Keratinocyte (primary cell): ENCODE measurements around the gene P4HA1. TPM values are rescaled to one million over a fixed set of nuclear protein-coding genes. Genes with fewer than 3 reads are reported as not detected.

Source experiments
- DNase-seq: peaks from one replicate; pipeline ENCODE4 v3.0.0-alpha.2; 2011; ENCODE audit warnings: low read depth, missing footprints, low spot score
- FAIRE-seq: peaks from 2 replicates; lab custom pipeline; 2011; peaks lifted over from hg19 to GRCh38; lab: Jason Lieb, UNC
- H2AFZ ChIP-seq: 2 replicates; pipeline ENCODE4 v1.6.0; 2012; ENCODE audit warnings: low read length, control low read depth, inconsistent platforms; ENCODE audit not compliant: control insufficient read depth
- H3K27ac ChIP-seq: 2 replicates; pipeline ENCODE4 v1.5.1; 2011; ENCODE audit warnings: low read length; ENCODE audit not compliant: control insufficient read depth, insufficient read depth
- H3K27me3 ChIP-seq: 3 replicates; pipeline ENCODE4 v1.6.0; 2011; ENCODE audit warnings: low read length; ENCODE audit not compliant: control insufficient read depth, insufficient read depth; ENCODE audit errors: extremely low read depth
- H3K36me3 ChIP-seq, 2 experiments: 2 replicates in 1 of 2; 3 replicates in 1 of 2; pipeline ENCODE4 v1.5.1; 2011; ENCODE audit warnings: low read length in 2 of 2, mild to moderate bottlenecking in 1 of 2; ENCODE audit not compliant: control insufficient read depth in 2 of 2, insufficient read depth in 2 of 2; ENCODE audit errors: extremely low read depth in 1 of 2
- H3K4me1 ChIP-seq: 3 replicates; pipeline ENCODE4 v1.5.1; 2011; ENCODE audit warnings: low read length; ENCODE audit not compliant: control insufficient read depth, insufficient read depth; ENCODE audit errors: extremely low read depth
- H3K4me2 ChIP-seq: 3 replicates; pipeline ENCODE4 v1.6.0; 2011; ENCODE audit warnings: low read depth, low read length; ENCODE audit not compliant: control insufficient read depth, insufficient read depth; ENCODE audit errors: extremely low read depth
- H3K4me3 ChIP-seq, 3 experiments: fragments of 200-600 bp in 1 of 3; sonication (generic) in 1 of 3; 2 replicates in 2 of 3; 3 replicates in 1 of 3; pipeline ENCODE4 v1.5.1; 2011 to 2016; ENCODE audit warnings: low read length in 3 of 3, mild to moderate bottlenecking in 3 of 3, control low read depth in 2 of 3, inconsistent platforms in 1 of 3, low read depth in 1 of 3, mixed read lengths in 1 of 3, mixed run types in 1 of 3, moderate library complexity in 1 of 3; ENCODE audit not compliant: control insufficient read depth in 2 of 3, insufficient read depth in 2 of 3; ENCODE audit errors: extremely low read depth in 1 of 3
- H3K79me2 ChIP-seq: 2 replicates; pipeline ENCODE4 v1.6.0; 2012; ENCODE audit warnings: low read length; ENCODE audit not compliant: control insufficient read depth, insufficient read depth
- H3K9ac ChIP-seq: 3 replicates; pipeline ENCODE4 v1.6.0; 2011; ENCODE audit warnings: low read length; ENCODE audit not compliant: control insufficient read depth, insufficient read depth; ENCODE audit errors: extremely low read depth
- H3K9me1 ChIP-seq: 3 replicates; pipeline ENCODE4 v1.6.0; 2011; ENCODE audit warnings: low read length; ENCODE audit not compliant: control insufficient read depth, insufficient read depth; ENCODE audit errors: extremely low read depth
- H3K9me3 ChIP-seq: 2 replicates; pipeline ENCODE4 v1.5.1; 2012; ENCODE audit warnings: low read depth, low read length; ENCODE audit not compliant: control insufficient read depth
- H4K20me1 ChIP-seq: 3 replicates; pipeline ENCODE4 v1.6.0; 2011; ENCODE audit warnings: low read length; ENCODE audit not compliant: control insufficient read depth, insufficient read depth; ENCODE audit errors: extremely low read depth
- EZH2 ChIP-seq: IDR thresholded peaks from one replicate; pipeline ENCODE4 v1.6.1; 2012; ENCODE audit warnings: inconsistent platforms, mild to moderate bottlenecking, low read length, moderate library complexity
- dilution Hi-C: fragments of 300-500 bp; cut with MboI; formaldehyde crosslinking; loops from one replicate; pipeline ENCODE4 v1.7.0; 2020; ENCODE audit warnings: low sequenced_read_pairs; ENCODE audit not compliant: extremely low pct_ligation_motif_present
- polyA plus RNA-seq, 5 experiments: library from polyadenylated mRNA; depleted of rRNA in 3 of 5; stranded (reverse) in 3 of 5; stranded (forward) in 1 of 5; unstranded in 1 of 5; fragments of >200 nt; gene quantifications; 1 replicate in 1 of 5; 2 replicates in 3 of 5; 3 replicates in 1 of 5; pipeline versions ENCODE4 v1.2.1 to v1.2.3, GENCODE V29; 2011 to 2012; ENCODE audit warnings: missing spikeins in 2 of 5, low read depth in 1 of 5, low replicate concordance in 1 of 5
- TF ChIP-seq, protein P1 (sequence below), 3 experiments: IDR thresholded peaks in 1 of 3; conservative IDR thresholded peaks in 1 of 3; optimal IDR thresholded peaks in 1 of 3; 2 replicates in 2 of 3; 3 replicates in 1 of 3; pipeline versions ENCODE3 to v1.5.1; 2011; ENCODE audit warnings: low read length in 3 of 3, mild to moderate bottlenecking in 3 of 3, moderate library complexity in 2 of 3, control low read depth in 1 of 3, inconsistent platforms in 1 of 3; ENCODE audit not compliant: insufficient read depth in 2 of 3; ENCODE audit errors: extremely low read depth in 1 of 3

Gene P4HA1
- polyA plus RNA-seq, 1 donor (not counting 4 experiments of a cell fraction or from before 2014, with no cell fraction given): 67.4 TPM

DNA sequence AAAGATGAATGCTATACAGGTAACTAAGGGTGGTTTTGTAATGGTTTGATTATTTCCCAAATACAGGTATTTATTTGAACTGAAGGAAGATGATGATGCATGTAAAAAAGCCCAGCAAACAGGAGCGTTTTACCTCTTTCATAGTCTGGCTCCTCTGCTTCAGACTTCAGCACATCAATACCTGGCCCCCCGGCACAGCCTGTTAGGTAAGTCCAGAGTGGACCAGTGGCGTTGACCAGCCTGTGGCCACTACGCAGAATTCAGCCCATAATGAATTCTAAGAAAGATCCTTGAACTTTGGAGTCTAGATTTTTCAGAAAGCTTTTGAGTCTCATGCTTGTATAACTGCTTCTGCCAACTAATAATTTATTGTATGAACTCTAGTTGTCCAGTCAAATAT is 23.3 kb upstream of the P4HA1 start:
- Histone ChIP-seq H3K9me3 (no peaks in the 10 kb centered on the region), H3K9me1 (no peaks in the 10 kb centered on the region)
- dilution Hi-C loops: no loop called here

DNA sequence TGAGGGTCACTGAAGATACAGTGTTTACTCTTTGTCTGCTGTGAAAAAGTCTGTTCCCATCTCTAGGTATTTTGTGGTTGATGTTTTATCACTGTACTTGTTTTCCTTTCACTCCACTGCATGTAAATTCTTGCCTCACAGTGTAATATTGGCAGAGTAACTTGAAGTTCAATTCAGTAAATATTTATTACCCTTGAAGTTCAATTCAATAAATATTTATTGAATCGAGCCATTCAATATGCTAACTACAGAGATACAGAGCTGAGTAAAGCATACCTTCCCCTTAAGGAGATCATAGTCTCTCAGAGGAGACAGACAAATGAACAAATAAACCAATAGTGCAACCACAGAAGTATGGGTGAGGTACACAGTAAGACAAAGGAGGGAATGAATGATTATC is 22.8 kb upstream of the P4HA1 start:
- DNase-seq (no peak), FAIRE-seq (no peak)
- Histone ChIP-seq H3K4me1 (peaks cover 11% of the 10 kb centered on the region), H3K9me3 (no peaks in the 10 kb centered on the region), H3K27me3 (no peaks in the 10 kb centered on the region), H3K9me1 (no peaks in the 10 kb centered on the region), H3K27ac (no peak overlapping the region), H4K20me1 (no peaks in the 10 kb centered on the region), H3K4me2 (no peak overlapping the region), H3K9ac (no peak overlapping the region), H3K36me3 (peaks cover 1 to 3% of the 10 kb centered on the region in 2 experiments), H3K4me3 (no peak overlapping the region), H3K79me2 (no peaks in the 10 kb centered on the region), H2AFZ (no peak overlapping the region)
- dilution Hi-C loops: no loop called here
- TF ChIP-seq, protein P1, sequence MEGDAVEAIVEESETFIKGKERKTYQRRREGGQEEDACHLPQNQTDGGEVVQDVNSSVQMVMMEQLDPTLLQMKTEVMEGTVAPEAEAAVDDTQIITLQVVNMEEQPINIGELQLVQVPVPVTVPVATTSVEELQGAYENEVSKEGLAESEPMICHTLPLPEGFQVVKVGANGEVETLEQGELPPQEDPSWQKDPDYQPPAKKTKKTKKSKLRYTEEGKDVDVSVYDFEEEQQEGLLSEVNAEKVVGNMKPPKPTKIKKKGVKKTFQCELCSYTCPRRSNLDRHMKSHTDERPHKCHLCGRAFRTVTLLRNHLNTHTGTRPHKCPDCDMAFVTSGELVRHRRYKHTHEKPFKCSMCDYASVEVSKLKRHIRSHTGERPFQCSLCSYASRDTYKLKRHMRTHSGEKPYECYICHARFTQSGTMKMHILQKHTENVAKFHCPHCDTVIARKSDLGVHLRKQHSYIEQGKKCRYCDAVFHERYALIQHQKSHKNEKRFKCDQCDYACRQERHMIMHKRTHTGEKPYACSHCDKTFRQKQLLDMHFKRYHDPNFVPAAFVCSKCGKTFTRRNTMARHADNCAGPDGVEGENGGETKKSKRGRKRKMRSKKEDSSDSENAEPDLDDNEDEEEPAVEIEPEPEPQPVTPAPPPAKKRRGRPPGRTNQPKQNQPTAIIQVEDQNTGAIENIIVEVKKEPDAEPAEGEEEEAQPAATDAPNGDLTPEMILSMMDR (optimal IDR thresholded peaks at IDR 0.05 in 1 of 3, IDR thresholded peaks at IDR 0.05 in 1 of 3, conservative IDR thresholded peaks at IDR 0.05 in 1 of 3; ENCODE audit: extremely low read depth in 1 of 3, insufficient read depth in 2 of 3, low read length in 3 of 3): no peak
- no peak for TF ChIP-seq EZH2

More for the DNA sequence above, 23.3 kb upstream of the P4HA1 start:
- Histone ChIP-seq H3K4me2 (no peak overlapping the region), H3K27me3 (no peaks in the 10 kb centered on the region), H4K20me1 (no peaks in the 10 kb centered on the region), H2AFZ (no peak overlapping the region), H3K27ac (no peak overlapping the region), H3K4me3 (no peak overlapping the region), H3K9ac (no peak overlapping the region), H3K4me1 (peaks cover 11% of the 10 kb centered on the region), H3K36me3 (peaks cover 2 to 6% of the 10 kb centered on the region in 2 experiments), H3K79me2 (no peaks in the 10 kb centered on the region)
- TF ChIP-seq, protein P1 (optimal IDR thresholded peaks at IDR 0.05 in 1 of 3, IDR thresholded peaks at IDR 0.05 in 1 of 3, conservative IDR thresholded peaks at IDR 0.05 in 1 of 3; ENCODE audit: extremely low read depth in 1 of 3, insufficient read depth in 2 of 3, low read length in 3 of 3): no peak
- no peak for TF ChIP-seq EZH2
- DNase-seq: no peak
- no peak for FAIRE-seq
